ENCODE measurements around the gene PCDHA1. TPM values are rescaled to one million over a fixed set of nuclear protein-coding genes. Genes with fewer than 3 reads are reported as not detected.

Gene PCDHA1
- total RNA-seq, 1 donor from 2014 or later, result not detected

GRCh38 chr5:140964356-140964755 lies 178.4 kb downstream of the PCDHA1 start:
- H3K9me3 Mint-ChIP-seq (ENCODE audit: low read depth), result no peaks in the 10 kb centered on the region
- peaks cover 36% of the 10 kb centered on the region for H3K27me3 Mint-ChIP-seq
- H3K4me3 Mint-ChIP-seq (ENCODE audit: low read depth), result no peak overlapping the region
- TF ChIP-seq CTCF (IDR thresholded peaks at IDR 0.05; ENCODE audit: unreplicated experiment), result no peak
- H3K36me3 Mint-ChIP-seq (ENCODE audit: insufficient read depth), result peaks cover 3% of the 10 kb centered on the region
- no peak overlapping the region for H3K27ac Mint-ChIP-seq
- H3K4me1 Mint-ChIP-seq (ENCODE audit: low read depth), result peaks cover 5% of the 10 kb centered on the region
- DNase-seq (ENCODE audit: low spot score, unreplicated experiment), result no peak

GRCh38 chr5:140965905-140966292 lies 180.0 kb downstream of the PCDHA1 start:
- TF ChIP-seq CTCF (IDR thresholded peaks at IDR 0.05; ENCODE audit: unreplicated experiment), result no peak
- Mint-ChIP-seq H3K4me1 (ENCODE audit: low read depth) (peaks cover 5% of the 10 kb centered on the region), H3K27me3 (peaks cover 36% of the 10 kb centered on the region), H3K4me3 (ENCODE audit: low read depth) (peak overlapping the region; percentile 80), H3K27ac (peak overlapping the region; percentile 22), H3K9me3 (ENCODE audit: low read depth) (no peaks in the 10 kb centered on the region), H3K36me3 (ENCODE audit: insufficient read depth) (peaks cover 3% of the 10 kb centered on the region)
- no peak for DNase-seq (ENCODE audit: low spot score, unreplicated experiment)

GRCh38 chr5:140966293-140967225 lies 180.6 kb downstream of the PCDHA1 start, which contains the start of gene PCDHAC2:
TSS of gene PCDHAC2 (plus strand) at chr5:140966476. CDS start at chr5:140966767, 291 bp downstream.
- Mint-ChIP-seq H3K27ac (peak within 1 kb of the TSS; percentile 38), H3K4me1 (ENCODE audit: low read depth) (peaks cover 5% of the 10 kb centered on the region), H3K27me3 (peaks cover 36% of the 10 kb centered on the region), H3K9me3 (ENCODE audit: low read depth) (no peaks in the 10 kb centered on the region), H3K4me3 (ENCODE audit: low read depth) (peak within 1 kb of the TSS; percentile 80), H3K36me3 (ENCODE audit: insufficient read depth) (peaks cover 3% of the 10 kb centered on the region)
- TF ChIP-seq CTCF (IDR thresholded peaks at IDR 0.05; ENCODE audit: unreplicated experiment), result no peak
- DNase-seq (ENCODE audit: low spot score, unreplicated experiment), result peak; percentile 42

- DNase-seq (ENCODE audit: low spot score, unreplicated experiment), result no peak
- no peaks in the 10 kb centered on the region for H3K9me3 Mint-ChIP-seq (ENCODE audit: low read depth)
- no peak overlapping the region for H3K27ac Mint-ChIP-seq
- peaks cover 36% of the 10 kb centered on the region for H3K27me3 Mint-ChIP-seq
- TF ChIP-seq CTCF (IDR thresholded peaks at IDR 0.05; ENCODE audit: unreplicated experiment), result no peak
- peaks cover 5% of the 10 kb centered on the region for H3K4me1 Mint-ChIP-seq (ENCODE audit: low read depth)
- peak overlapping the region; percentile 74 for H3K4me3 Mint-ChIP-seq (ENCODE audit: low read depth)
- H3K36me3 Mint-ChIP-seq (ENCODE audit: insufficient read depth), result peaks cover 3% of the 10 kb centered on the region
Observed at GRCh38 chr5:140967226-140967893, 181.4 kb downstream of the PCDHA1 start.

- no peak overlapping the region for H3K4me3 Mint-ChIP-seq (ENCODE audit: low read depth)
- no peak overlapping the region for H3K27ac Mint-ChIP-seq
- no peak for TF ChIP-seq CTCF (IDR thresholded peaks at IDR 0.05; ENCODE audit: unreplicated experiment)
- no peak for DNase-seq (ENCODE audit: low spot score, unreplicated experiment)
- no peaks in the 10 kb centered on the region for H3K9me3 Mint-ChIP-seq (ENCODE audit: low read depth)
- peaks cover 3% of the 10 kb centered on the region for H3K36me3 Mint-ChIP-seq (ENCODE audit: insufficient read depth)
- peaks cover 5% of the 10 kb centered on the region for H3K4me1 Mint-ChIP-seq (ENCODE audit: low read depth)
- peaks cover 26% of the 10 kb centered on the region for H3K27me3 Mint-ChIP-seq
Observed at GRCh38 chr5:140969880-140970279, 183.9 kb downstream of the PCDHA1 start.
